H9 (cell line): Measurements from ENCODE around the gene HSPG2. TPM values are rescaled to one million over a fixed set of nuclear protein-coding genes. Genes with fewer than 3 reads are reported as not detected.

Experiments
- DNase-seq: peaks from one replicate; pipeline ENCODE4 v3.0.0-alpha.2; 2017
- H2AFZ ChIP-seq: one replicate; pipeline ENCODE4 v1.6.1; 2013; ENCODE audit warnings: mild to moderate bottlenecking, low read length, control low read depth, moderate library complexity
- H2AK5ac ChIP-seq: 2 replicates; pipeline ENCODE4 v1.6.1; 2013; ENCODE audit warnings: low read length, control low read depth, mixed read lengths; ENCODE audit not compliant: insufficient read length
- H2BK120ac ChIP-seq: one replicate; pipeline ENCODE4 v1.6.1; 2013; ENCODE audit warnings: low read depth, mild to moderate bottlenecking, low read length, control low read depth, inconsistent platforms; ENCODE audit not compliant: poor library complexity, severe bottlenecking
- H2BK12ac ChIP-seq: 2 replicates; pipeline ENCODE4 v1.6.1; 2013; ENCODE audit warnings: low read length, control low read depth, mixed read lengths, low read depth; ENCODE audit not compliant: insufficient read length
- H2BK15ac ChIP-seq: 2 replicates; pipeline ENCODE4 v1.6.1; 2013; ENCODE audit warnings: low read depth, low read length, control low read depth
- H2BK20ac ChIP-seq: one replicate; pipeline ENCODE4 v1.6.1; 2013; ENCODE audit warnings: low read depth, mild to moderate bottlenecking, low read length, control low read depth, inconsistent platforms; ENCODE audit not compliant: poor library complexity, severe bottlenecking
- H2BK5ac ChIP-seq: 2 replicates; pipeline ENCODE4 v1.6.1; 2013; ENCODE audit warnings: low read length, control low read depth, mixed read lengths; ENCODE audit not compliant: insufficient read length
- H3K14ac ChIP-seq: 2 replicates; pipeline ENCODE4 v1.6.1; 2013; ENCODE audit warnings: low read length, control low read depth; ENCODE audit not compliant: insufficient read depth
- H3K18ac ChIP-seq: 2 replicates; pipeline ENCODE4 v1.6.1; 2013; ENCODE audit warnings: low read depth, mild to moderate bottlenecking, mixed read lengths, low read length, control low read depth; ENCODE audit not compliant: insufficient read length
- H3K23ac ChIP-seq: 2 replicates; pipeline ENCODE4 v1.6.1; 2013; ENCODE audit warnings: low read length, control low read depth, mixed read lengths, low read depth; ENCODE audit not compliant: insufficient read length
- H3K23me2 ChIP-seq: 2 replicates; pipeline ENCODE4 v1.6.1; 2013; ENCODE audit warnings: low read depth, mild to moderate bottlenecking, mixed read lengths, low read length, control low read depth; ENCODE audit not compliant: insufficient read length, poor library complexity, severe bottlenecking
- H3K27ac ChIP-seq: 2 replicates; pipeline ENCODE4 v1.5.1; 2013; ENCODE audit warnings: low read length, control low read depth, mixed read lengths, low read depth; ENCODE audit not compliant: insufficient read length
- H3K27me3 ChIP-seq: 2 replicates; pipeline ENCODE4 v1.6.1; 2013; ENCODE audit warnings: low read length, control low read depth, inconsistent platforms; ENCODE audit not compliant: insufficient read depth
- H3K4ac ChIP-seq: 2 replicates; pipeline ENCODE4 v1.6.1; 2013; ENCODE audit warnings: low read depth, mild to moderate bottlenecking, control low read depth, inconsistent platforms, low read length, moderate library complexity
- H3K4me1 ChIP-seq: 2 replicates; pipeline ENCODE4 v1.6.1; 2013; ENCODE audit warnings: low read length, control low read depth, inconsistent platforms; ENCODE audit not compliant: insufficient read depth
- H3K4me2 ChIP-seq: 2 replicates; pipeline ENCODE4 v1.6.1; 2013; ENCODE audit warnings: low read length, control low read depth, mixed read lengths; ENCODE audit not compliant: insufficient read length, insufficient read depth
- H3K56ac ChIP-seq: 2 replicates; pipeline ENCODE4 v1.6.1; 2013; ENCODE audit warnings: low read depth, mild to moderate bottlenecking, mixed read lengths, low read length, control low read depth; ENCODE audit not compliant: insufficient read length
- H3K79me1 ChIP-seq: 2 replicates; pipeline ENCODE4 v1.6.1; 2013; ENCODE audit warnings: low read depth, mild to moderate bottlenecking, moderate library complexity, low read length, control low read depth, inconsistent platforms; ENCODE audit not compliant: insufficient read depth, poor library complexity, severe bottlenecking
- H3K79me2 ChIP-seq: 2 replicates; pipeline ENCODE4 v1.6.1; 2013; ENCODE audit warnings: low read length, control low read depth, inconsistent platforms; ENCODE audit not compliant: insufficient read depth
- H3K9ac ChIP-seq: 2 replicates; pipeline ENCODE4 v1.6.1; 2013; ENCODE audit warnings: low read length, control low read depth, mixed read lengths; ENCODE audit not compliant: insufficient read length; ENCODE audit errors: extremely low read depth
- H3K9me3 ChIP-seq: one replicate; pipeline ENCODE4 v1.6.1; 2013; ENCODE audit warnings: low read depth, low read length, inconsistent platforms; ENCODE audit not compliant: control insufficient read depth
- H3T11ph ChIP-seq: one replicate; pipeline ENCODE4 v1.6.1; 2013; ENCODE audit warnings: mild to moderate bottlenecking, low read length, control low read depth, inconsistent platforms
- H4K20me1 ChIP-seq: one replicate; pipeline ENCODE4 v1.6.1; 2013; ENCODE audit not compliant: control insufficient read depth, insufficient read length, insufficient read depth
- H4K5ac ChIP-seq: 2 replicates; pipeline ENCODE4 v1.6.1; 2013; ENCODE audit warnings: low read depth, mild to moderate bottlenecking, mixed read lengths, low read length, control low read depth; ENCODE audit not compliant: insufficient read length
- H4K8ac ChIP-seq: replicated peaks from 2 replicates; pipeline ENCODE4 v1.6.1; 2013; ENCODE audit warnings: low read length, control low read depth, mixed read lengths, low read depth; ENCODE audit not compliant: insufficient read length
- H4K91ac ChIP-seq: 2 replicates; pipeline ENCODE4 v1.6.1; 2013; ENCODE audit warnings: low read depth, mild to moderate bottlenecking, moderate library complexity, mixed read lengths, low read length, control low read depth; ENCODE audit not compliant: insufficient read length
- H3K27ac Mint-ChIP-seq, 3 experiments: 2 replicates in 2 of 3; 3 replicates in 1 of 3; pipeline ENCODE4 v1.8.0; 2020 to 2021; ENCODE audit warnings: mixed read lengths in 3 of 3, mild to moderate bottlenecking in 1 of 3, moderate library complexity in 1 of 3
- H3K27me3 Mint-ChIP-seq: 2 replicates; pipeline ENCODE4 v1.8.0; 2021; ENCODE audit warnings: low read depth, mild to moderate bottlenecking, moderate library complexity, mixed read lengths
- H3K36me3 Mint-ChIP-seq, 3 experiments: 2 replicates in 2 of 3; 3 replicates in 1 of 3; pipeline ENCODE4 v1.8.0; 2020 to 2021; ENCODE audit warnings: low read depth in 3 of 3, mixed read lengths in 3 of 3; ENCODE audit not compliant: insufficient read depth in 1 of 3
- H3K4me1 Mint-ChIP-seq, 2 experiments: 2 replicates each; pipeline ENCODE4 v1.8.0; 2020; ENCODE audit warnings: mixed read lengths in 2 of 2
- H3K4me3 Mint-ChIP-seq, 2 experiments: 2 replicates in 1 of 2; 3 replicates in 1 of 2; pipeline ENCODE4 v1.8.0; 2020 to 2021; ENCODE audit warnings: mild to moderate bottlenecking in 2 of 2, mixed read lengths in 2 of 2, moderate library complexity in 1 of 2
- H3K9me3 Mint-ChIP-seq, 2 experiments: 2 replicates in 1 of 2; 3 replicates in 1 of 2; pipeline ENCODE4 v1.8.0; 2020; ENCODE audit warnings: mild to moderate bottlenecking in 2 of 2, mixed read lengths in 2 of 2, moderate library complexity in 1 of 2
- WGBS: extraction: QIAGEN DNeasy Blood & Tissue Kit; methylation state at CpG from one replicate; pipeline ENCODE4 v1.1.7; 2013; ENCODE audit warnings: missing lambda C conversion rate, low lambda C conversion rate, mixed read lengths; ENCODE audit not compliant: insufficient read length; ENCODE audit errors: extremely low coverage; 5-methylcytosine and 5-hydroxymethylcytosine counted together
- total RNA-seq: library from RNA; stranded (reverse); gene quantifications from 2 replicates; pipeline ENCODE4 v1.2.1, GENCODE V29; 2021
- TF ChIP-seq, protein P1 (sequence below): fragments of 200-600 bp; sonication (generic); conservative IDR thresholded peaks from 3 replicates; pipeline ENCODE4 v1.8.0; 2021; ENCODE audit warnings: antibody characterized with exemption, mild to moderate bottlenecking

Gene HSPG2
- total RNA-seq, 1 experiment from 2014 or later = 90.0 TPM

DNA sequence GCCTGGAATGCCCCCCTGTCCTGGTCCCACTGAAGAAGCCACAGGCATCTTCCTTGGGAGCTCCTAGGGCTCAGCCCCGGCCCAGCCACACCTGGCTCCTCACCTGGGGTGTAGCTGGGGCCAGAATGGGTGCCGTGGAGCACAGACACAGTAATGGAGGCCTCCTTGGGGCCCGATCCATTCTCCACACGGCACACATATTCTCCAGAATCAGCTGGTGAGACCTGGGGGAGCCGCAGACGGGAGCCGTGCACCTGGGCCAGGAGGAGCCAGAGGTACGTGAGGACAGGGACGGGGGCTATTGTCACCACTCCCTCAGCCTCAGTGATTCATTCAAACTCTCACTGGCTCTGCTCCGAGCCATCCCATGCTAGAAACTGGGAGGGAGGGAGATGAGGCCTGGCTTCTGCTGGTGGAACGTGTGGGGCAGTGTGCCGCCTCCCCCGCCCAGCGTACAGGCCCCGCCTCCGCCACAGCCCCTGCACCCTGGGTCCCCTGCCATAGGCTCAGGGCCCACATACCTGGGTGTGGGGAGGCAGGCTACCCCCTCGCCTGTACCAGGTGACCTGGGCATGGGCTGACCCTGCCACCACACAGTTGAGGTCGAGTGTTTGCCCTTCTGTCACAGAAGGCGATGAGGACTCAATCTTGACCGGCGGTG lies 82.9 kb downstream of the HSPG2 start:
- no peak overlapping the region for H3K23ac ChIP-seq
- TF ChIP-seq, protein P1, sequence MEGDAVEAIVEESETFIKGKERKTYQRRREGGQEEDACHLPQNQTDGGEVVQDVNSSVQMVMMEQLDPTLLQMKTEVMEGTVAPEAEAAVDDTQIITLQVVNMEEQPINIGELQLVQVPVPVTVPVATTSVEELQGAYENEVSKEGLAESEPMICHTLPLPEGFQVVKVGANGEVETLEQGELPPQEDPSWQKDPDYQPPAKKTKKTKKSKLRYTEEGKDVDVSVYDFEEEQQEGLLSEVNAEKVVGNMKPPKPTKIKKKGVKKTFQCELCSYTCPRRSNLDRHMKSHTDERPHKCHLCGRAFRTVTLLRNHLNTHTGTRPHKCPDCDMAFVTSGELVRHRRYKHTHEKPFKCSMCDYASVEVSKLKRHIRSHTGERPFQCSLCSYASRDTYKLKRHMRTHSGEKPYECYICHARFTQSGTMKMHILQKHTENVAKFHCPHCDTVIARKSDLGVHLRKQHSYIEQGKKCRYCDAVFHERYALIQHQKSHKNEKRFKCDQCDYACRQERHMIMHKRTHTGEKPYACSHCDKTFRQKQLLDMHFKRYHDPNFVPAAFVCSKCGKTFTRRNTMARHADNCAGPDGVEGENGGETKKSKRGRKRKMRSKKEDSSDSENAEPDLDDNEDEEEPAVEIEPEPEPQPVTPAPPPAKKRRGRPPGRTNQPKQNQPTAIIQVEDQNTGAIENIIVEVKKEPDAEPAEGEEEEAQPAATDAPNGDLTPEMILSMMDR = no peak
- WGBS = no CpG with 5 or more reads among the region's 21 CpGs

More for the DNA sequence above, 82.9 kb downstream of the HSPG2 start:
- H3K14ac ChIP-seq = no peak overlapping the region
- Mint-ChIP-seq H3K4me3 (no peak overlapping the region), H3K27me3 (no peaks in the 10 kb centered on the region), H3K9me3 (no peaks in the 10 kb centered on the region), H3K27ac (peak overlapping the region in 1 of 3 experiments; percentile 24; a peak in 1 of 7 replicates), H3K4me1 (no peaks in the 10 kb centered on the region), H3K36me3 (peaks cover 9 to 62% (median 59%) of the 10 kb centered on the region in 3 experiments; a peak in 6 of 7 replicates)
- H3K4me1 ChIP-seq = no peaks in the 10 kb centered on the region
- no peak overlapping the region for H4K91ac ChIP-seq
- no peaks in the 10 kb centered on the region for H3K79me1 ChIP-seq
- no peak overlapping the region for H3K56ac ChIP-seq
- DNase-seq = no peak
- no peak overlapping the region for H3K9ac ChIP-seq
- H4K20me1 ChIP-seq = no peaks in the 10 kb centered on the region
- H2AFZ ChIP-seq = no peak overlapping the region
- H2BK20ac ChIP-seq = no peak overlapping the region
- H3K9me3 ChIP-seq = no peaks in the 10 kb centered on the region
- no peak overlapping the region for H2BK120ac ChIP-seq
- no peak overlapping the region for H2BK15ac ChIP-seq
- H3K79me2 ChIP-seq = no peaks in the 10 kb centered on the region
- H4K5ac ChIP-seq = no peak overlapping the region
- no peak overlapping the region for H3K4me2 ChIP-seq
- no peak overlapping the region for H4K8ac ChIP-seq
- H3K27ac ChIP-seq = no peak overlapping the region
- H3K23me2 ChIP-seq = no peaks in the 10 kb centered on the region
- H2BK12ac ChIP-seq = no peak overlapping the region
- no peak overlapping the region for H3K4ac ChIP-seq
- no peak overlapping the region for H2AK5ac ChIP-seq
- no peak overlapping the region for H2BK5ac ChIP-seq
- no peak overlapping the region for H3K18ac ChIP-seq
- no peaks in the 10 kb centered on the region for H3K27me3 ChIP-seq
- no peak overlapping the region for H3T11ph ChIP-seq
